Activated T-cell treated with anti-CD3 and anti-CD28 coated beads, Interleukin-2, amount 50 U/mL, for 48 hours (primary cell): ENCODE data around the gene SFXN1.
A peak's percentile ranks its signal among the peaks of the same experiment; 100 is the strongest.

ENCODE experiments used
- DNase-seq, 2 experiments: peaks; one replicate each; pipeline ENCODE4 v3.0.0-alpha.2; 2020

The SFXN1 gene

DNA sequence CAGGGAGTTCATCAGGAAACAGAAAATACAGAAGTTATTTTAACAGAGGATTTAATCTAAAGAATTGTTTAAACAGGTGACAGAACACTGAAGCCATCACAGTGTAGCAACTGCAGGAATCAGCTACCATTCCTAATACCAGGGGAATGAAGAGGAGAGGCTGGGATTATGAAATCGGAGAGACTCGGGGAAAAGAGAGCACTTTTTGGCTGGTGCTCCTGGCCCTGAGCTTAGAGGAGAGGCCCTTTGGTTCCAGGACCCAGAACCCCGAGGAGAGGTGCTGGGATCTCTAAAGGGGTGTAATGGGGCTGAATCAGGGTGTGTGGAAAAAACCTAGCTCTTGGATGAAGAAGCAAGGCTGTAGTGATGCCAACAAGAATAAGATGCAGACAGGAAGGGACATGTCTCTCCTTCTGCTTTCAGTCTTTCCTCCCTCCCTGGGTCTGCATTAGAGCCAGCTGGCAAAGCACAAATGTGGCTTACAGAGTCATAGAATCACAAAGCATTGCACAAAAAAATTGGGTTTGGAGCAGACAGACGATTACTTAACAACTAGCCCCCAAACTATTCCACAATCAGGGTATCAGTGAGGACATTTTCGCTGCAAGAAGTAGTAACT, 11.6 kb upstream of the SFXN1 start:
- DNase-seq: no peak

DNA sequence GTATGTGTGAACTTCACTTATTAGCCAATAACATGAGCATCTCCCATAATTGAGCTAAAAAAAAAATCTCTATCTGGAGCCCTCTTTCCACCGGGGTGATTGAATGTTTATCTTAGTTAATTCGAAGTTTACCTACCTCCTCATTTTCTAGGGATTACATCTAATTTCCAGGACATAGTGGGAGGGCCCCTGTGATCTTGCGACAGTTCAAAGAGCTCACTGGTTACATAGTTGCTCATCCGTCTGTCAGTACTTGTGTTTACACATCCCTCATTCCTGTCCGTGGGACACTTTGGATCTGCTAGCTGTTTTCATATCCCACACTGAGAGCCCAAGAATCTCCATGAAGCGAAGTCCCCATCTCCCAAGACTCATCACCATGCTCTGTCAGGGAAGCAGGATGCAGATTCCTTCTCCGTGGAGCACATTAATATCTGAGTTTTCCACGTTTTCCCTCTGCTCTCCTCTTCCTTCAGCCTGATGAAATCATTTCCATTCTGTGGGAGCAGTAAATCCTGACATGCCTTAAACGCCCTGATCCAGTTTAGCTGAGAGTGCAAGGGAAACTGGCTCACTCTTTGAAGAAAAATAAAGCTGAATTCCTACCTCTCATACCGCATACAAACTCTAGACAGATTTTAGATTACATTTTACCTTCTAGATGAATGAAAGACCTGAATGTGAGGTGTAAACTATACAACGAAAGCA, 10.2 kb upstream of the SFXN1 start:
- no peak for DNase-seq

DNA sequence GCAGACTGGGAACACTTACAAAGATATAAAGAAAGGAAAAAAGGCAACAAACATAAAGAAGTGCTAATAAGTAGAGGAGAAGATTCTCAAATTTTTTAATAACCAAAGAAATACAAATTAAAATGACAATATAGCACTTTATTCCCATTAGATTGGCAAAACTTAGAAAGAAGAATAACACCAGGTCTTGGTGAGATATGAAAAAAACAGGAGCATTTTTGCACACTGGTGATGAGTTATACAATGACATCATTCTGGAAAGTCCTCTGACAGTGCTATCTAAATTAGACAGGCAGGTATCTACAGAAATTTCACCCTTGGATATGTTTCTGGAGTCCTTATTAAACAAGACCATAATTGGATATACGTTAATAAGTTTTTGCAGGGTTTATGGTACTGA, 9.5 kb upstream of the SFXN1 start:
- DNase-seq: no peak

DNA sequence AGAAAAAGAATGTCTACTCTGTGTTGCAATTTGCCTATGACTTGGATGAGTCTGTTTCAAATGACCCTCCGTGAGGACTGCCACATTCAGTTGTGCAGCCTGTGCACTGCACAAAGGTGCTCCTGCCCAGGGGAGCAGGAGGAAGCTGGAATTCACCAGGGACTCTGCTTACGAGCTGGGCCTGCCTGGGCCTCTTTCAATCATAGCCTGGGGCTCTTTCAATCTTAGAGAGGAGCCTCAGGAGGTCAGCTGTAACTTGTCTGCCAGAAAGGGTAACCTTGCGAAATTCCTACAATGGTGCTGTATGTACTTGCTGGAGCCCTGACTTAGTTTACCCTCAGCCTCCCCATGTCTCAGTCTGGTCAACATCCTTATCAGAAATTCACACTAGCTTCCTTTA, 8.4 kb upstream of the SFXN1 start:
- DNase-seq: no peak

- DNase-seq: no peak
Measured at GRCh38 chr5:175470781-175471180, 7.6 kb upstream of the SFXN1 start.

DNA sequence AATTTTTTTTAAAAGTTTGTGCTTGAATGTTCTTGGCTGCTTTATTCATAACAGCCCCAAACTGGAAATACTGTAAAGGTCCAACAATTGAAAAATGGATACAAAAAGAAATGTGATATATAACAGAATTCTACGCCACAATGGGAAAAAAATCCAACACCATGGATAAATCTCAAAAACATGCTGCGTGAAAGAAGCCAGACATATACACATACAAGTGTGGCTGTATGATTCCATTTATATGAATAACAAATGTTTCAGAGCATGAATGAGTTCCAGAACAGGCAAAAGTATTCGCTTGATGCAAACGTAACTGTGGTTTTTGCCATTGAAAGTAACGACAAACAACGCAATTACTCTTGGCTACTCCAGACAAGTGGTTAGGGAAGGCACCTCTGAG, 7.2 kb upstream of the SFXN1 start:
- DNase-seq: no peak

- DNase-seq: peak; percentile 57 to 64
Measured at GRCh38 chr5:175471628-175472027, 6.7 kb upstream of the SFXN1 start.

DNA sequence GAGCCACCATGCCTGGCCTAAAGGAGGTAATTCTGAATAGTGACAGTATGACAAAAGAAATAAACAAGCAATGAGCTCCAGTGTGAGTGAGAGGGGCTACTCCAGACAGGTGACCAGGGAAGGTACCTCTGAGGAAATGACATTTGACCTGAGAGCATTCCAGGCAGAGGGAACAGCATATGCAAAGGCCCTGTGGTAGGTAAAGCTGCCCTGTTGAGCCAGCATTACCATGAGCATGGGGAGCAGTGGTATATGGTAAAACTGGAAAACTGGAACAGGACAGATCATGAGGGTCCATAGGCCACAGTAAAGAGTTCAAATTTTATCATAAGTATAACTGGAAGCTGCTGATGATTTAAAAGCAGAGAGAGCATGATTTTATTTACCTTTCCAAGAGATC, 6.0 kb upstream of the SFXN1 start:
- no peak for DNase-seq

- no peak for DNase-seq
Measured at GRCh38 chr5:175475248-175475647, 3.1 kb upstream of the SFXN1 start.

DNA sequence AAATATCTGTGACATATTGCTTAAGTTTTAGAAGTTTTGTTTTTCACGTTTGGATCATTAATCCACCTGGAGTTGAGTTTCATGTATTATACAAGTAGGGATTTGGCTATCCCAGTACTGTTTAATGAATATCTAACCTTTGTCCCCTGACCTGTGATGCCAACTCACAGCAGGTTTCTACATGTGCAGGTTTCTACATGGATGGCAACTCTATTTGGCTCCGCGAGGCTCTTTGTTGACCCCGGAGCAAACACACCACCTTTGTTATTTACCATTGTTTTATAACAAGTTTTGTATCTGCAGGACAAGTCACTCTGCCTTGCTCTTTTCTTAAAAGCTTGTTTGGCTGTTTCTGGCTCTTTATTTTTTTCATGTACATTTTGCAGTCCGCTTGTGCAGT, 920 bp upstream of the SFXN1 start:
- no peak for DNase-seq

DNA sequence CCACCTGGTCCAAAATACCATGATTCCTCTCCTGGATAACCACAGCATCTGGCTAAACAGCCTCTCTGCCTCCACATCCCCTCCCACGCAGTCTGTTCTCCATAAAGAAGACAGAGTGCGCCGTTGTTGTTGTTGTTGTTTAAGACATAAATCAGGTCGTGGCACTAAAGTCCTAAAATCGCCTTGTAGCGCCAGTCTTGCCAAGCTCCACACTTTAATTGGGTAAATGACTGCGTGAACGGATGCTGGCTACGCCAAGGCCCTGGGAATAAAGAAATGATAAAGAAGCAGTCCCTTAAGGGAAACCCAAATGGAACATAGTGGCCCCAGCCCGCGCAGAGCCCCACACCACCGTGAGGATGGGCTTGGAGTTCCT, 364 bp upstream of the SFXN1 start:
- DNase-seq: no peak

- no peak for DNase-seq
Measured at GRCh38 chr5:175479125-175479881, 943 bp downstream of the SFXN1 start.

GRCh38 chr5:175483337-175483736, 5.0 kb downstream of the SFXN1 start:
- DNase-seq: no peak

DNA sequence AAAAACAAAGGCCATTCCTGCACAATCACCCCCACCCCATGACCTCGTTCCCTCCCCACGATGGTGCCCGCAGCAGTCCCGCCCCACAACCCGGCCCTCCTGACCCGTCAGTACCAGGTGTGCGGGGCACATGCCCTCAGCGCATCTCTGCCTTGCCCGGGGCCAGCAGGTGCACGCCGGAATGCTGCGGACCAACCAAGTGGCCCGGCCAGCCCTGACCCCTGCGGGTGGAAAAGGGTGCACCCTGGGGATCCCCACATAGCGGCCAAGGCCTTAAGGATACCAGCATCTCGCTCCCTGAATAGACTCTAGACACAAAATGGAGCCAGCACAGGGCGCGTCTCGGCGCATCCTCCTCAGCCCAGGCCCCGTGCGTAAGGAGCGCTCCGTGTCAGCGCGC, 6.0 kb downstream of the SFXN1 start:
- DNase-seq: no peak

DNA sequence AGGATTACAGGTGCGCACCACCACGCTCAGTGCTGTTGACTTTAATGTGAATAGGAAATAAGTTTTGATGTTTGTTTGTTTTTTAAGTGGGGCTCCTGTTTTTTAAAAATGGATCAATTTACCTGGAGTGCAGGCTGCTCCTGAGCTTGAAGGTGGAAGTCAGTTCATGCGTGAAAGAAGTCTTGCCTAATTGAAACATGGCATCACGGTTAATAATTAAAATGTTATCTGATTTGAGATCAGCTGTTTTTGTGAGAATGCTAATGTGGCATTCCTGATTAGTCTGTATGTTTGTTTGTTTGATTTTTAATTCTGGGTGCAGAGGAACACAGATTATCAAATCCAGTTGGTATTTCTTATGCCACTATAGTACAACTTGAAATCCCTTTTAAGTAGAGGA, 6.5 kb downstream of the SFXN1 start:
- DNase-seq: no peak

- no peak for DNase-seq
Measured at GRCh38 chr5:175485631-175486030, 7.3 kb downstream of the SFXN1 start.

DNA sequence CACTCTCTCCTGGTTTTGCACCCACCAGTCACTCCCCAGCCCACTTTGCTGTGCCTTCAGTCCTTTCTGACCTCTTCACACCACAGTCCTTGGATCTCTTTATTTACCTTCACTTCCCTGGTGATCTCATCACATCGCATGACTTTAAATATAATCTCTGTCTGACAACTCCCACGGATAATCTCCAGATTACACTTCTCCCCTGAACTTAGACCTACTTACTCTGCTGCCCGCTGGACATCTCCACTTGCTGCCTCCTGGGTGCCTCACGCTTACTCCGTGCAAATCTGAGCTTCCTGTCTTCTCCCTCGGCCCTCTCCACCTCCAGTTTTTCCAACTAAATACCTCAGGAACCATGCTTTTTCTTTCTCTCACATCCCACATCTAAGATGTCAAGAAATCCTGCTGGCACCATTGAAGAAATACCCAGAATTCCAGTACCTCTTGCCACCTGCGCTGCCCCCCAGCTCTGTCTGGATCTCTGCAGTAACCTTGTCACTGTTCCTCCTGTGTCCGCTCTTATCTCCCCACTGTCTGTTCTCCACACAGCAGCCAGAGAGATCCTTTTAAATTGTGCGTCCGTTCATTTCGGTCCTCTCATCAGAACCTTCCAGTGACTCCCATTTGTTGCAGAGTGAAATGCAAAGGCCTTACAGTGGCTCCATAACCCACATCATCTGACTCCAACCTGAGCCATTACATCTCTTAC, 9.3 kb downstream of the SFXN1 start:
- DNase-seq: no peak

DNA sequence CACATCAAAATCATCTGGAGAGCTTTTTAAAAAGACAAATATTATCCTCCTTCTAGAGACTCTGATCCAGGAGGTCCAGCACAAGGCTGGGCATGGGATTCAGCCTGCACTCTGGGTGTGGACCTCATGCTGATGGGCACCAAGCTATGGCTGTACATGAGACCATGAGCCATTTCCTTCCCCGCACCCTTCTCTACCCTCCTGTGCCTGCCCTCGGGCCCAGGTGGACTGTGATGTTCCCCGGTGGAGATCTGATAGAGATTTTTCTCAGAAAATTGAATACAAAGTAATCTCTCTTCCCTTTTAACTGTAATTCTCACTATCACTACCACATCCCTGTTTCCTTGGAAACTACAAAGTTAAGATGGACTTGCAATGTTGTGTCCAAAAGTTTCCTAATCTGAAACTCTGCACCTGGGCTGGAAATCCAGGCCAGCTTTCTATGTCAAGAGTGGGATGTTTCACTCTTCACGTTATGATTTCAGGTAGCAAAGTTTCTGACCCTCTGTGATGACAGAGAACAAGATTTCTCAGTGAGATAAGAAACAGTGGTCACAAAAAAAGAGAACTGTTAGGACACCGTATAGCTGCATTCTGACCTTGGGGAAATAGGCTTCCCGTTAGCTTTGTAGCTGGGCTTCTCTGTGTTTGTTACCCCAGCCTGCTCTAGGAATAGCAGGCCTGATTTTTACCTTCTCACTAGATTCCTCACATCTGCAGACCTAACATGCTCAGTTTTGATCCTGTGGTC, 11.5 kb downstream of the SFXN1 start:
- no peak for DNase-seq

DNA sequence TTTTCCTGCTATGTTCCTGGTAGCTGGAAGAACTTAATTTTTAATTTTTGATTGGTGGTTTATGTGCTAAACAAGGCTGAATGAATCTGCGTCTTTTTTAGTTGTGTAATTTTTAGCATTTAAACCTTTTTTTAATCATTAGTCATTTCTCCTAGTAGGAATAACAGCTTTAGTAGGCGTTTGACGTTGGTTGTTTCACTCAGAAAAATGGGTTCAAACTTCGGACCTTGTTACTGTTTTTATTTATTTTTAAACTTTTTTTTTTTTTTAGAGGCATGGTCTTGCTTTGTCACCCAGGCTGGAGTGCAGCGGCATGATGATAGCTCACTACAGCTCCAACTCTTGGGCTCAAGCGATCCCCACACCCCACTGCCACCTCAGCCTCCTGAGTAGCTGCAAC, 12.9 kb downstream of the SFXN1 start:
- DNase-seq: no peak

- no peak for DNase-seq
Measured at GRCh38 chr5:175493260-175493659, 14.9 kb downstream of the SFXN1 start.

GRCh38 chr5:175493726-175494125, 15.4 kb downstream of the SFXN1 start:
- DNase-seq: no peak

DNA sequence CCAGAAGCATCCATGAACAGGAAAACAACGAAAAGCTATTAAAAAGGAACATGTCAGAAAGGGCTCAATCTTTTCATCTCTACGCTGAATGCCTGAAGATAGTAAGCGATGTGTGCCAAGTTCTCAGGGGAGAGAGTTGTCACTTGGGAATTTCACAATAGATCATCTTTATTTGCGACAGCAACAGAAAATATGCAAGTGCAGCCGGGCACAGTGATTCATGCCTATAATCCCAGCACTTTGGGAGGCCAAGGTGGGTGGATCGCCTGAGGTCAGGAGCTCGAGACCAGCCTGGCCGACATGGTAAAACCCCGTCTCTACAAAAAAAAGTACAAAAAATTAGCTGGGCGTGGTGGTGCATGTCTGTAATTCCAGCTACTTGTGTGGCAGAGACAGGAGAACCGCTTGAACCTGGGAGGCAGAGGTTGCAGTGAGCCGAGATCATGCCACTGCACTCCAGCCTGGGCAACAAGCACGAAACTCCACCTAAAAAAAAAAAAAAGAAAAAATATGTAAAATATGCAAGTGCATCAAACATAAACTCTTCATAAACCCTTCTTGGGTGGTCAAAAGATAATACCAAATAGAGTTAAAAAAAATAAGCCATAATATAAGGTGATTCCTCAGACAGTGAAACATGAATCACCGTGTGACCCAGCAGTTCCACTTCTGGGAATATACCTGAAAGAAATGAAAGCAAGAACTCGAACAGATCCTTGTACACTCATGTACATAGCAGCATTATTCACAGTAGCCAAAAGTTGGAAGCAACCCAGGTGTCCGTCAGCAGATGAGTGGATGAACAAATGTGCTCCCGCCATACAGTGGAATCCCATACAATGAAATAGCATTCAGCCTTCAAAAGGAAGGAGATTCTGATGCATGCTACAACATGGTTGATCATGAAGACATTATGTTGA, 16.2 kb downstream of the SFXN1 start:
- DNase-seq: no peak
